ENCODE measurements around the gene SYF2. TPM values are rescaled to one million over a fixed set of nuclear protein-coding genes. Genes with fewer than 3 reads are reported as not detected.

The SYF2 gene
- total RNA-seq, 1 donor from 2014 or later = 38.8 TPM

DNA sequence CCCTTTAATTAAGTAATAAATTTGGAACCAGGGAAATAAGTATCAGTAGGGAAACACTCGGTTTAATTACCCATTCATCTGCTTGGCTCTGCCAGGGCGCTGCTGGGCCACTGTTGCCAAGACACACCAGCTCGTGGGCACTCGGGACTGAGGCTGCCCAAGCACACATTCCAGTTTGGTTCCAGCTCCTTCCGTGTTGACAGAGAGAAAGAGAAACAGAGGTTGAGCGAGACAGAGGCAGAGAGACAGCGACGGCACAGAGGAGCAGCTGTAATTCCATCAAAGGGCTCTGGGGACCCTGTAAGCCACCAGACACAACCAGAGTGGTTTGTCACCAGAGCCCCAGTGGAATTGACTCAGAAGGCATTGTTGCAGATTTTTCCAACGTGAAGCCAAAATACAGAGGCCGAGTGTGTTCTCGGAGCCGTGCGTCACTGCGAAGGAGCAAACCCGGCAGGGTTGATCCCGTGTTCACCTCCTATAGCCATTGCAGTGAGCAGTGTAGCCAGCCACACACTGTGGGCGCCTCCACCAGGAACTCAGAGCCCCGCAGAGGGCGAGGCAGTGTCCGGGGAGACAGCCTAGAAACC lies 33.5 kb downstream of the SYF2 start:
- no peak for TF ChIP-seq CTCF (IDR thresholded peaks at IDR 0.05)
- H3K36me3 ChIP-seq = no peaks in the 10 kb centered on the region
- H3K4me1 ChIP-seq = no peaks in the 10 kb centered on the region
- no peaks in the 10 kb centered on the region for H3K27me3 ChIP-seq
- ATAC-seq (no peak), DNase-seq (no peak)
- H3K4me3 ChIP-seq = no peak overlapping the region
- intact Hi-C loops (cut with DNase I) = loop anchor here (10.0 kb wide), 1 partner anchor 344 kb away; no protein-coding TSS in a partner anchor
- no peak overlapping the region for H3K27ac ChIP-seq
- no peaks in the 10 kb centered on the region for H3K9me3 ChIP-seq

DNA sequence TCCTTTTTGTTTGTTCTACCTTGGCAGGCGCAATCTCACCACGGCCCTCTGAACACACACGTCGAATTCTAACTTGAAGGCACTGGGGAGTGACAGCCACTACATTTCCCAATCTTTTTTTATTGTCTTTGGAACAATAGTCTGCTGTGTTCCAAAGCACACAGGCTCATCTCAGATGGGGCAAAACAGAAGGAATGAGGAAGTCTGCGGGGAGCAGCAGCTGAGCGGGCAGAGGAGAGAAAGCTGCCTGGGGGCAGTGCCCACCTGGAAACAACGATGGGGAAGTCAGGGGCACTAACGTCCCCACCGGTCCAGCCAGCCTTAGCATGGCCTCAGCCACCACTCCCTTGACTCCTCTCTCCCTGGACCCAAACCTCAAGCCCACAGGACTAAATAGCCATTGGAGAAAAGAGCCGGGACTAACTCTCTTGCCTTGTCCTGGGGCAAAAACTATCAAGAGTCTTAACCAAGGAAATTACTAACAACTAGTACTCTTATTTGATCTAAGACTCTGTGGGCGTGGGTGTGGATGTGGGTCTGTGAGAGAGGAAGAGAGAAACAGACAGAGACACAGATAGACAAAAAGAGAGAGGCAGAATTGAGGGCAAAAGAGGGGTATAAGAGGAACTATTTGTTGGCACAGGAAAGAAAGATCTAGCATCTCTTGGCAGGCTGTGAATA lies 34.2 kb downstream of the SYF2 start:
- Histone ChIP-seq H3K4me3 (no peak overlapping the region), H3K27me3 (no peaks in the 10 kb centered on the region), H3K9me3 (no peaks in the 10 kb centered on the region), H3K27ac (no peak overlapping the region), H3K4me1 (no peaks in the 10 kb centered on the region), H3K36me3 (no peaks in the 10 kb centered on the region)
- no peak for DNase-seq
- TF ChIP-seq CTCF (IDR thresholded peaks at IDR 0.05) = no peak
- ATAC-seq = no peak
- intact Hi-C loops (cut with DNase I) = loop anchor here (10.0 kb wide), 1 partner anchor 343 kb away; no protein-coding TSS in a partner anchor

GRCh38 chr1:25197235-25197975 lies 34.9 kb downstream of the SYF2 start:
- TF ChIP-seq CTCF (IDR thresholded peaks at IDR 0.05) = no peak
- no peaks in the 10 kb centered on the region for H3K4me1 ChIP-seq
- H3K4me3 ChIP-seq = no peak overlapping the region
- no peaks in the 10 kb centered on the region for H3K36me3 ChIP-seq
- intact Hi-C loops (cut with DNase I) = loop anchor here (10.0 kb wide), 1 partner anchor 343 kb away; no protein-coding TSS in a partner anchor
- ATAC-seq (no peak), DNase-seq (no peak)
- no peaks in the 10 kb centered on the region for H3K27me3 ChIP-seq
- no peaks in the 10 kb centered on the region for H3K9me3 ChIP-seq
- H3K27ac ChIP-seq = no peak overlapping the region

DNA sequence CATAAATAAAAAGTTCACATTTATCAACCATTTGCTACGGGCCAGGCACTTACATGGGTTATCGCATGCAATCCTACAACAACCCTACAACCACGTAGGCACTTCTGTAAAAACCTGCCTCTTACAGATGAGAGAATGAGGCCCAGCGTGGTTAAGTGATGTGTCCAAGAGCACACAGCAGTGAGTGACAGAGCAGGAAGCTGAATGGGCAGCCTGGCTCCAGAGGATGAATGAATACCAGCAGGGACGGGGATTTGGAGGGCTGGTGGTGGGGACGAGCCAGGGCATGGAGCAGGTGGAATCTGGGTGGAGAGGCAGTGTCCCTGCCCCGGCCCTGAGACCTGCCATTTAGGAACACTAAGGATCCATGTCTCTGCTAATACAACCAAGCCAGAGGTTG lies 35.5 kb downstream of the SYF2 start:
- no peak overlapping the region for H3K4me3 ChIP-seq
- no peak for TF ChIP-seq CTCF (IDR thresholded peaks at IDR 0.05)
- intact Hi-C loops (cut with DNase I) = loop anchor here (10.0 kb wide), 1 partner anchor 342 kb away; no protein-coding TSS in a partner anchor
- no peaks in the 10 kb centered on the region for H3K9me3 ChIP-seq
- DNase-seq (no peak), ATAC-seq (no peak)
- no peaks in the 10 kb centered on the region for H3K27me3 ChIP-seq
- H3K4me1 ChIP-seq = no peaks in the 10 kb centered on the region
- H3K36me3 ChIP-seq = no peaks in the 10 kb centered on the region
- H3K27ac ChIP-seq = no peak overlapping the region

GRCh38 chr1:25195835-25196234 lies 36.5 kb downstream of the SYF2 start:
- Histone ChIP-seq H3K36me3 (no peaks in the 10 kb centered on the region), H3K27ac (no peak overlapping the region), H3K27me3 (no peaks in the 10 kb centered on the region), H3K9me3 (no peaks in the 10 kb centered on the region), H3K4me1 (no peaks in the 10 kb centered on the region), H3K4me3 (no peak overlapping the region)
- no peak for TF ChIP-seq CTCF (IDR thresholded peaks at IDR 0.05)
- DNase-seq (no peak), ATAC-seq (no peak)
- intact Hi-C loops (cut with DNase I) = loop anchor here (10.0 kb wide), 1 partner anchor 341 kb away; no protein-coding TSS in a partner anchor
